ENCODE measurements around the gene RAVER2. TPM values are rescaled to one million over a fixed set of nuclear protein-coding genes. Genes with fewer than 3 reads are reported as not detected.

The RAVER2 gene
- total RNA-seq, 1 experiment from 2014 or later = 15.1 TPM

DNA sequence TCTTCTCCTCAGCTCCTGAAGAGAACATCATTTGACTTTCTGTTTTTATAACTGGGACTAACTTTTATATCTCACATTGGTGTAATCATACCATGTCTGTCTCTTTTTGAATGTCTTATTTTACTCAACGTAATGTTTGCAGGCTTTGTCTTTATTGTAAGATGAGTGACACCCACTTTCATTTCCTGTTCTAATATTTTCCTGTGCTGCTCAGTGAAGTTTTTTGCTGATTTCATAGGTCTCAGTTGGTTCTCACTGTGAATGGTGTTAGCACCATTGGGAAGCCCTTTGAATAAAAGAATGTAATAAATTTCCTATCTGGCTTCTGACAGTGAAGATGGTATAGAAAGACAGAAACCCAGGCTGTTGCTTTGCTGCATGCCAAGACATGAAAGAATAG lies 84.0 kb downstream of the RAVER2 start:
- BruUV-seq (replicated peaks) = no TSS peak
- Histone ChIP-seq H3K4me3 (ENCODE audit: low read depth in 2 of 2, low read length in 2 of 2) (no peak overlapping the region), H3K27ac (ENCODE audit: low read length) (no peak overlapping the region), H3K27me3 (ENCODE audit: control insufficient read depth, insufficient read depth, low read length) (no peaks in the 10 kb centered on the region), H3K9me3 (ENCODE audit: control insufficient read depth, insufficient read depth, low read depth, low read length) (no peaks in the 10 kb centered on the region), H3K4me1 (ENCODE audit: control insufficient read depth, insufficient read depth, low read length) (no peaks in the 10 kb centered on the region), H3K36me3 (ENCODE audit: control insufficient read depth, insufficient read depth, low read length) (peaks cover 25% of the 10 kb centered on the region)
- ATAC-seq = no peak
- in situ Hi-C loops (cut with HindIII; ENCODE audit: low pct_unique_long_range_greater_than_20kb, low sequenced_read_pairs) (no loop called here), intact Hi-C loops (cut with micrococcal nuclease; ENCODE audit: unreplicated experiment) (no loop called here)
- CTCF ChIA-PET = no interaction called here
- DNase-seq (ENCODE audit: low read depth, low spot score) = no peak
- no peak for TF ChIP-seq POLR2AphosphoS5 (IDR thresholded peaks at IDR 0.05; ENCODE audit: low read depth, low read length)
- TF ChIP-seq REST (IDR thresholded peaks at IDR 0.05; ENCODE audit: insufficient read depth in 1 of 2, low read depth in 2 of 2, low read length in 1 of 2) = no peak
- TF ChIP-seq, protein P1, sequence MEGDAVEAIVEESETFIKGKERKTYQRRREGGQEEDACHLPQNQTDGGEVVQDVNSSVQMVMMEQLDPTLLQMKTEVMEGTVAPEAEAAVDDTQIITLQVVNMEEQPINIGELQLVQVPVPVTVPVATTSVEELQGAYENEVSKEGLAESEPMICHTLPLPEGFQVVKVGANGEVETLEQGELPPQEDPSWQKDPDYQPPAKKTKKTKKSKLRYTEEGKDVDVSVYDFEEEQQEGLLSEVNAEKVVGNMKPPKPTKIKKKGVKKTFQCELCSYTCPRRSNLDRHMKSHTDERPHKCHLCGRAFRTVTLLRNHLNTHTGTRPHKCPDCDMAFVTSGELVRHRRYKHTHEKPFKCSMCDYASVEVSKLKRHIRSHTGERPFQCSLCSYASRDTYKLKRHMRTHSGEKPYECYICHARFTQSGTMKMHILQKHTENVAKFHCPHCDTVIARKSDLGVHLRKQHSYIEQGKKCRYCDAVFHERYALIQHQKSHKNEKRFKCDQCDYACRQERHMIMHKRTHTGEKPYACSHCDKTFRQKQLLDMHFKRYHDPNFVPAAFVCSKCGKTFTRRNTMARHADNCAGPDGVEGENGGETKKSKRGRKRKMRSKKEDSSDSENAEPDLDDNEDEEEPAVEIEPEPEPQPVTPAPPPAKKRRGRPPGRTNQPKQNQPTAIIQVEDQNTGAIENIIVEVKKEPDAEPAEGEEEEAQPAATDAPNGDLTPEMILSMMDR (IDR thresholded peaks at IDR 0.05) = no peak
- no peak for TF ChIP-seq TCF7L2 (IDR thresholded peaks at IDR 0.05; ENCODE audit: low read depth, low read length)
- no peak for TF ChIP-seq SIN3A (IDR thresholded peaks at IDR 0.05; ENCODE audit: borderline replicate concordance, insufficient read depth, low read depth, low read length)
- POLR2A ChIA-PET = no interaction called here

DNA sequence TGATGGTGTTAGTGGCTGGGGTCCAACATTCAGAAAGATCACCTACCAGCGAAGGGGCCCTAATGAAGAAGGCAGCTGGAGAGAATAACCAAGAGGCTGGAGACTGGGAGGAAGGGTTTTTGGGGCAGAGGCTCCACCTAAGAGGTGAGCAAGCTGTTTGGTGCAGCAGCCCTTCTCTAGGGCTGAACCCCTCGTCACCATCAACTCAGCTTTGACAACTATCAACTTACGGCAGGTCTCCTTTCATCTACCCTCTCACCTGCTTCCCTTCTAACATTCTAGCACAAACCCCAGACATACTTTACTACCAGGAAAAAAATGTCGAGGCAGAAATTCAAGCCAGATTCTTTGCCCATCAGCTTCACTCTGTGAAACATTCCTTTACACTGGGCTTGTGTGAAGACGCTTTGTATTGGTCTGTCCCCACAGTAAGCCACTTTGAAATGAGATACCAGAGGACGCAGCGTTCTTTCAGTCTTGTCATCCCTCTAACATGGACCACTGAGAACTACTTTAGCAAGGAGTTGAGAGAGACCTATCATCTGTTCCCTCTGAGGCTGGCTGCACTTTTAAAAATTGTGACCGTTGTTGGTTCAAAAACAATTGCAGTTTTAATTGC lies 84.6 kb downstream of the RAVER2 start:
- ChIA-PET CTCF (no interaction called here), POLR2A (no interaction called here)
- no TSS peak for BruUV-seq (replicated peaks)
- intact Hi-C loops (cut with micrococcal nuclease; ENCODE audit: unreplicated experiment) = no loop called here
- Histone ChIP-seq H3K27me3 (ENCODE audit: control insufficient read depth, insufficient read depth, low read length) (no peaks in the 10 kb centered on the region), H3K4me1 (ENCODE audit: control insufficient read depth, insufficient read depth, low read length) (no peaks in the 10 kb centered on the region), H3K36me3 (ENCODE audit: control insufficient read depth, insufficient read depth, low read length) (peaks cover 32% of the 10 kb centered on the region), H3K4me3 (ENCODE audit: low read depth in 2 of 2, low read length in 2 of 2) (no peak overlapping the region), H3K9me3 (ENCODE audit: control insufficient read depth, insufficient read depth, low read depth, low read length) (no peaks in the 10 kb centered on the region), H3K27ac (ENCODE audit: low read length) (no peak overlapping the region)
- TF ChIP-seq POLR2AphosphoS5 (IDR thresholded peaks at IDR 0.05; ENCODE audit: low read depth, low read length) (no peak), TCF7L2 (IDR thresholded peaks at IDR 0.05; ENCODE audit: low read depth, low read length) (no peak), SIN3A (IDR thresholded peaks at IDR 0.05; ENCODE audit: borderline replicate concordance, insufficient read depth, low read depth, low read length) (no peak), REST (IDR thresholded peaks at IDR 0.05; ENCODE audit: insufficient read depth in 1 of 2, low read depth in 2 of 2, low read length in 1 of 2) (no peak)
- TF ChIP-seq, protein P1 (IDR thresholded peaks at IDR 0.05) = no peak
- ATAC-seq (no peak), DNase-seq (ENCODE audit: low read depth, low spot score) (no peak)
- in situ Hi-C loops (cut with HindIII; ENCODE audit: low pct_unique_long_range_greater_than_20kb, low sequenced_read_pairs) = no loop called here
